PFSK-1 (cell line): ENCODE measurements around the gene ABHD12.

Experiments
- REST ChIP-seq, 2 experiments: IDR thresholded peaks; 2 replicates each; pipeline versions ENCODE4 v1.6.1 to v1.8.0; 2011 to 2012; ENCODE audit warnings: low read depth in 2 of 2, low read length in 2 of 2, control low read depth in 1 of 2, inconsistent platforms in 1 of 2, mild to moderate bottlenecking in 1 of 2, moderate library complexity in 1 of 2; ENCODE audit not compliant: insufficient read depth in 1 of 2
- TAF1 ChIP-seq: IDR thresholded peaks from 2 replicates; pipeline ENCODE4 v1.6.1; 2012; ENCODE audit warnings: low read length, control low read depth, borderline replicate concordance; ENCODE audit not compliant: insufficient read depth

- no peak for TF ChIP-seq REST (IDR thresholded peaks at IDR 0.05; ENCODE audit: insufficient read depth in 1 of 2, low read depth in 2 of 2, low read length in 2 of 2)
- TF ChIP-seq TAF1: no peak
These were observed 33.9 kb upstream of the ABHD12 start for GRCh38 chr20:25424536-25424935.
